Raji (cell line): Measurements from ENCODE around the gene RIC3.

Experiments
- POLR2A ChIP-seq: IDR thresholded peaks from 2 replicates; pipeline ENCODE4 v1.6.1; 2011; ENCODE audit warnings: low read depth, low read length, control low read depth; ENCODE audit not compliant: insufficient read depth

Gene RIC3

DNA sequence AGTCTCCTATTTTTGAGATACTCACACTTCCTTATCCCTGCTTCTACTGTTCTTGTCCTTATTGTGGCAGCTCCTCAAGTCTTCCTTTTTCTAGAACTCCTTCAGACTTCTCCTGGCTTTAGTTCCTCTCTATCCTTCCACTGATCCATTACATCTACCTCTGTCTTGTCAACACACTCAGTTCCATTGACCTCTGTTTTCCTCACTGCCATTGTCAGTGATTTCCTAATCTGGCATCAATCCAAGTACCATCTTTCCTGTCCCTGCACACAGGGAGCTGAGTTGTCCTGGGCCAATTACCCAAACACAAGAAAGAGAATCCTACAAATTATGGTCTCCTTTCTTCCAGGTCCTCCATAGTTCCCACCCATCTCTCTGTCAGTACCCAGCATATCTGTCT lies 27.9 kb upstream of the RIC3 start:
- no peak for TF ChIP-seq POLR2A

DNA sequence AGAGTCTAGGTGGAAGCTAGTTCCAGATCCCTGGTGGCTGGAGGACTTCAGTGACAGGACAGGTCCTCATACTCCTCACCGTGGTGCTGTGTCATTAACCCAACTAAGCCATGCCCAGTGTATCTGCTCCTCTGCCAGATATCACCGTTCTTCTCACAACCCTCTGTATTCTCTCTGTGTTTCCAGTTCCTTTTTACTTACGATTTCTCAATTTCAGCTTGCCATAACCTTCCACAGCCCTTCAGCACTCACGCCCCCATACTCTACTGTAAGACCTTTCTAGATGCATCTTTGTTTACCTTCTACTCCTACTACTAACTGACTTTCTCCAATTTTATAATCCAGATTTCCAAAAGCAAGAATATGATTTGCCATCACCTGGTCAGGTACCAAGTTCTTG lies 26.1 kb upstream of the RIC3 start:
- no peak for TF ChIP-seq POLR2A

DNA sequence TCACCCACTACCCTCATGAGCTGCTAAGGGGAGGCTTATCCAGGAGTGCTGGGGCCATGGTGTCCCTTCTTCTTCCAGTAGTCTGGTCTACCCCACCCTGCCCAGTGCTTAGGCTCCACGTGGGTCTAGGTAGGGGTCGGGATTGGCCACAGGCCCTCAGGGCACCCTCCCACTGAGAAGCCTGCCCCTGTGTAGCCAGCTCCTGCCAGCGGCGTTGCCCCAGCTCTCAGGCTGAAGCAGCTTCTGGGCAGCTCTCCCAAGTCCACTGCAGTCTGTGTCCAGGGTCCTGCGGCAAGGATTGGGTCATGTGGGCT lies 24.0 kb upstream of the RIC3 start:
- no peak for TF ChIP-seq POLR2A

DNA sequence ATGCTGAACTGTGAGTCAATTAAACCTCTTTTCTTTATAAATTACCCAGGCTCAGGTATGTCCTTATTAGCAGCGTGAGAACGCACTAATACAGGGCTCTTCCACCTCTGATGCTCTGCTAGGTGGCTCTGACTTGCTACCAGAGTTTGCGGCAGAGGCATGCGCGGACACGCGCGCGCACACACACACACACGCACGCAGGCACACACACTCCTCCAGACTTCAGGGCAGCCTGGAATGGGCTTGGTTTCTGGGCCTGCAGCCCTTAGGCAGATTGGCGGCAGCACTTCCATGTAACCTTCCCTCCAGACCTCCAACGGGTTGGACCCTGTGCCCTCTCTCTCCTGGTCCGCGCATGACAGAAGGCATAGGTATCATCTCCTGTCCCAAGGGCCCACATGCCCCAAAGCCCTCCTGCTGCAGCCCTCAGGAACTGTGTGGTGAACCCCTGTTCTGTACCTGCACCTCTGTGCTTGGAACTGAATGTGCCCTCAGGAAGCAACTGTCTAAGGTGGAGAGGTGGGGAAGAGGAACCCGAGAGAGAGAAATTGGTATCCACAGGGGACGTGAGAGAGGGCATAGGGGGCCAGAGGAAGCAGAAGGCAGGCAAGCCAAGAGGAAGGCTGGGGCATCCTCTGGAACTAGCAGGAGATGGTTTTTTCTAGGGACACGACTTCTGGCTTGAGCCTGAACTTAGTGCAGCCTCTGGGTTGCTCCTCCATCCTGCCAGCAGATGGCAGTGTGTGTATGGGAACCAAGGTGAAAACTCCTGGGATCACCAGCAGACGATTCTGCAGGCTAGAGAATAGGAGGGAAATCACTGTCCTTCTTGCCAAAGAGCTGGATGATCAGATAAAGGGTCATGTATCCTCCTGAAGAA lies 23.4 kb upstream of the RIC3 start:
- no peak for TF ChIP-seq POLR2A

DNA sequence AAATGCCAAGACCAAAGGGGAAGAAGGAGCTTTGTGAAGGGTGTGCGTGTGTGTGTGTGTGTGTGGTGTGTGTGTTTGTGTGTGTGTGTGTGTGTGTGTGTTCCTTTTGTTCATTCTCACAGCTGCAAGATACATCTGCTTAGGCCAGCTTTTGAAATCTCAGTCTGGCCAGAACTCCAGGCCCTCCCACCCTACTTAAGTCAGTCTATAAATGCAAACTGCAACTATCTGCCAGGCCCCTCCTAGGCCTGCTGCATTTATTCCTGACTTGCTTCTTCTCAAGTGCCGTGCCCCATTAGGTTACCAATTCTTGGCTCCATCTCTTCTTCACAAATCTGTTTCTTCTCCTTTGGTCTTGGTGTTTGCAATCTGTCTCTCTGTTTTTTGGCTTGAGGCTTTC lies 21.6 kb upstream of the RIC3 start:
- TF ChIP-seq POLR2A, result no peak

DNA sequence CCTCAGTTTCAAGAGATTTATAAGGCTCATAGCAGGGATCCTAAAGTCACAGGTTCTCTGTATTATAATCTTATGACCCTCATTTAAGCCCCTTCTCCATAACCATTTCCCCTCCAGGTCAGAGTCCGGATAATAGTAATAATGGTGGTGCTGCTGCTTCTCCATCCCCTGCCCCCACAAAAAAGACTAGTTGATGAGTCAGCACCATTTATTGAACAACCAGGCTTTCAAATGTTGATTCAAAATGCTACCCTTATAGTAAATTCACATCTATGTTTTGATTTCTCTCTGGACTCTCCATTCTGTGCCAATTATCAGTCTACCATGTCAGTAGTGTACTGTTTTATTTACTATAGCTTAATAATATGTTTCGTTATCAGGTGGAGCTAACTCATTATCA lies 17.6 kb upstream of the RIC3 start:
- no peak for TF ChIP-seq POLR2A

DNA sequence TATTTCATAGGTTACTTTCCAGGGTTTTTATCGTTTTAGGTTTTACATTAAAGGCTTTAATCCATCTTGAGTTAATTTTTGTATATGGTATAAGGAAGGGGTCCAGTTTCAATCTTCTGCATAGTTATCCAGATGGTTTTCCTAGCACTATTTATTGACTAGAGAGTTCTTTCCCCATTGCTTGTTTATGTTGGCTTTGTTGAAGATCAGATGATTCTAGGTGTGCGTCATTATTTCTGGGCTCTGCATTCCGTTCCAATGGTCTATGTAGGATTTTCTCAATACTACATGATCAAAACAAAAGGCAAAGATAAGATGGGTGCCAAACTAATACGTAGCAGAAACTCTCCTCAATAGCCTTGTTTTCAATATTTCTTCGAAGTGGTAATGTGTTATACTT lies 14.3 kb upstream of the RIC3 start:
- no peak for TF ChIP-seq POLR2A

DNA sequence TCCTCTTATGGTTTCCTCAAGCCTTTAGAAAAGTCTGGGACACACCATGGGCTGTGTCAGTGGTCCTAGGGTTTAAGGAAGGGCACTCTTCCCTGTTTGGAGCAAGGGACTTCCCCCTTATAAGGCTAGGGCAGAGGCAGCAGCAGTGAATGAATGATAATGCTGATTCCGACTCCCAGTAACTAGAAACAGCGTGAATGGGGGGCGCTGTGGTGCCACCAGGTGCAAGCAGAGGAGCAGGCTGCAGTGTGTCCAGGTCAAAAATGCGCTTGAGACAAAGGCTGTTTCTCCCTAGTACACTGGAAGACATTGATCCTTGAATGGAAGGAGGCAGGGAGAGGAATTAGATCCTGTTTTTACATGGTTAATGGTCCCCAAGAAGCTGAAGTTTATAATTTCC lies 11.6 kb upstream of the RIC3 start:
- TF ChIP-seq POLR2A, result no peak

DNA sequence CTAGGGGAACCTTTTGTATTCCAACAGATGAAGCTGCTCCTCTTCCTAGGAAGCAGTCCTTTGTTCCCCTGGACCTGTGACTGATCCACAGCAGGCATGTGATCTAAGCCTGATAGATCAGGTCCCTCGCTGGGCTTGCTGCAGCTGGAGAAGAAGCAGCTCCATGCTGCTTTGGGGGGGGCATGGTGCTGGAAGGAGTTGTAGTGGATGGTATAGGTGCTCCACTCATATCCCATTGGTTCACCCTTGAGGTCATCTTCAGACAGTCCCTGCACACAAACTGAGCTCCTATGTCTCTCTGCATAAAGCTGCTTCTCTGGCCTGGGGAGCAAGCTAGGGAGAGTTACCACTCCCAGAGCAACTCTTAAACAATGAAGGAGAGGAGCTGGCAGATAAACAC lies 9.5 kb upstream of the RIC3 start:
- no peak for TF ChIP-seq POLR2A

DNA sequence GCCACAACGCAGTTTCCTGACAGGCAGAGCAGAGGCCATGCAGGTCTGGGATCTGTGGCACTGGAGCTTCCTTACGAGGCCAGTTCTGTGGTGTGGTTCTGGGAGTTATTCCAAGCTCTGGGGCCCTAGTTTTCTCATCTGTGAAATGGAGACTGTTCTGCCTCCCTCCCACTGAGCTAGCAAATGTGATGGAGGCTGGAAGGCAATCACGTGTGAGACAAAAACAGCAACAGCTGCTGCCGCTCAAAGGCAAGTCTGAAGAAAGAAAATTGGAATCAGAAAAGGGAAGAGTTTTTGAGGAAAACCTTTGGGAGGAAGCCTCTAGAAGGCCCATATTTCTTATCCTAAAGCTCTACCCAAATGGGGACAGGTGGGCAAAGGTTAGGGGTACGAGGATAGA lies 8.3 kb upstream of the RIC3 start:
- no peak for TF ChIP-seq POLR2A

DNA sequence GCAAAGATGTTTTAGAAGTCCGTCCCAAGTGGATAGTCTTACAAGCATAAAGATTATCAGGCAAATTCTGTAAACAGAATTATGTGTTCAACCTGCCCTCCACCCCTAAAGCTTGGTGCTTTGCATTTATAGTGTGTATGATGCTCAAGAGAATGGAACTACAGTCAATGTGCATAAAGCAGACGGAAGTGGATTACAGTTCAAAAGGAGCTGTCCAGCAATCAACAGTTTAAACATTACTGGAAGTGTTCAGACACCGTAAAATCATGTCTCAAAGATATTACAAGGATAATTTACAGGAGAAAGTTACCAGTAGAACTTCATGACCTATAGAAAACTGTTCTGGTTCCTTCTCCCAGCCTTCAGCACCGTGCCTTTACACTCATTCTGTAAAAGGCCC lies 1.0 kb downstream of the RIC3 start:
- TF ChIP-seq POLR2A, result no peak

DNA sequence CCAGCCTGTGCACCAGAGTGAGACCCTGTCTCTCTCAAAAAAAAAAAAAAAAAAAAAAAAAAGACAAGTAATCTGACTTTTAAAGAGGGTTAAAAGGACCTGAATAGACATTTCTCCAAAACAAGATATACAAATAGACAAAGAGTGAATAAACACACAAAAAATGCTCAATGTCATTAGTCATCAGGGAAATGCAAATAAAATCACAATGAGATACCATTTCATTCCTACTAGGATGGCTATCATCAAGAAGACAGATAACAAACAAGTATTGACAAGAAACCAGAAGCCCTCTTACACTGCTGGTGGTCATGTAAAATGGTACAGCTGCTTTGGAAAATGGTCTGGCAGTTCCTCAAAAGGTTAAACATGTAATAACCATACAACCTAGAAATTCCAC lies 4.1 kb downstream of the RIC3 start:
- TF ChIP-seq POLR2A, result no peak

DNA sequence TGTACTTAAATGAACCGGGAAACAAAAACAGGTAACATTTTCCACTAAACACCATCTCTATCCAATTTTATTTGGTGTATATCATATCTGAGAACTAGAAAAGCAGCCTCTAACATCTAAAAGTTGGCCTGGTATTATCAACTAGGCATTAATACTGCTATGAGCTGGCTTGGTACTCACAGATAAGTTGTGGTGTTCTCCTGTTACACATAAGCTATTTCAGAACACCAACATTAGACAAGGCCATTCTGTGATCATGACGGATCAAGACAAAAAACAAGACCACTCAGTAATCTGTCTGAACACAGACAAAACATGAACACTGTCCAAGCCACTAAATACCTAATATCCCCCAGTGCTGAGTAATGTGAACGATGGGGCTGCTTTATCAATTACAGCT lies 11.9 kb downstream of the RIC3 start:
- no peak for TF ChIP-seq POLR2A

DNA sequence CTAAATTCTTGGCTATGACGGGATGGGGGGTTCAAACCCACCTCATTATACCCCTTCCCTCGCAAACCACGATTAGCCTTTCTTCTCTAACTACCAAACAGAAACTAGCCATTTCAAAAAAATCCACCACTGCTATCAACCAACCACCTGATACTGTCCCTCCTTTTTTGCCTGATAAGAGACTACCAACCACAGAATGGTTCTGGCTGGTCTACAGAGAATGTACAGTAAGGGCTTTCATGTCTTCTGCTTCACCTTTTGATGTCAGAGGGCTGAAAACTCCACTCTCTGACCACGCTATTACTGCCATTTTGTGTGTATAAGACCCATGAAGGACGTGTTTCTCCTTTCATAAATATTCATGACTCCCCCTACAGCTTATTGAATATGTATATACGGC lies 19.1 kb downstream of the RIC3 start:
- no peak for TF ChIP-seq POLR2A

DNA sequence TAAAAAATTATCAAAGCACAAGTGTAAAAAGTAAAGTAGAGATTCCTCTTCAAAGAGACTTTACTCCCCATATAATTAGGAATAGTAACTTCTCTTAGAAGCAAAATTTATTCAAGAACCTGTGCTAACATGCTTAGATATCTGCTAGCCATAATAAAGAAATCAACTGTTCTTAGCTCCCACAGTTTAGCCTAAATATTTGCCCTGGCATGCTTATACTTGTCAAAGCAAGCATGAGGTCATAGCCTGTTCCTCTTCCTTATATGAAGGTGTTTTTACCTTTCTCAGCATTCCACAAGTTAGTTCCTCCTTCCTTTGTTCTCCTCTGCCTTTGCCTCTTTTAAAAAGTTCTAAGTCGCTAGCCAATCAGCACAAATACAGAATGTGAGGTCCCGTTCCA lies 30.3 kb downstream of the RIC3 start:
- TF ChIP-seq POLR2A, result no peak

DNA sequence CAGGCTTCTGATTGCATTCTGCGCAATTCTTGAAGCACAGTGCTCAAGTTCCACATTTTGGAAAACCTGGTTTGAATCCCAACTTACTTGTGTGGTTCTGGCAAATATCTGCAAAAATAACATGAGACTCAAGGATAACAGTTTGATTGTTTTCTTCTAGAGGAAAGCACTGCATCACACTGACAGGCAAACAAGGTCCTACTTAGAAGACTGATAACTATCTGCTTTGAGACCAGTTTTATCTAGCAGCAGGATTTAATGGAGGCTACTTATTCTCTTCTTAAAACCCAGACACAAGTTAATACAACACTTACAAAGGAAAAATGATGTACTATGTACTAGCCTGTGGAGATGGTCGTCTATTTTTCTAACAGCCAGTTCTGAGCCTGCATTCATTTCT lies 41.4 kb downstream of the RIC3 start:
- TF ChIP-seq POLR2A, result no peak

DNA sequence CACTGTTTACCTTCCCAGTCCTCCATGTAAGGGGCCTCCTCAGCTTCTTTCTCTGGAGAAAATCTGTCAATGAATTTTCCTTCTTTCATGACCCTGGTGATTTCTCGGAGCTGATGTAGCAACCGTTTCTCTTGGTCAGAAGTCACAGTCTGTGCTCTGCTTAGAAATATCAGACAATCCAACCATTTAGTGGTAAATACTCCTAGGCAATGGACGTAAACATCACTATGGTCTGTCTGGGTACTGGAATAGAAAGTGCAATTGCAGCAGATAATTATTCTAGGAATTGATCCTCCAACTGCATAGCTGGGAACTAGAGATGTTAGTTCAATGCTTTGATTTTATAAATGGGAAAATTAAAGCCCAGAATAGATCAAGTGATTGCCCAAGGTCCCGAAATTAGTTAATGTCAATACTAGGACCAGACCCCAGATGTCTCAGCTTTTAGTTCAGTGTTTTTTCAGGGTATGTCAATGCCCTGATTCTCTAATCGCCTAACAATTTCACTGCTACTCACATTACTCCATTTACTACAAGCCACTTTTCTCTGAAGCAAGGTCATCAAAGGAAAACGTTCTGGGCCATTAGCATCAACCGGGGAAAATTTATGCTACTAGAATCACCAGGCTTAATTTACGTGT lies 42.1 kb downstream of the RIC3 start:
- no peak for TF ChIP-seq POLR2A
